Stimulated activated CD4-positive, alpha-beta T cell treated with anti-CD3 and anti-CD28 coated beads, Interleukin-2, amount 100 ng/mL, for 48 hours (primary cell): Measurements from ENCODE around the gene PCSK4.

Source experiments
- DNase-seq, 2 donors: peaks; one replicate each; pipeline ENCODE4 v3.0.0-alpha.2; 2020

PCSK4 gene

DNA sequence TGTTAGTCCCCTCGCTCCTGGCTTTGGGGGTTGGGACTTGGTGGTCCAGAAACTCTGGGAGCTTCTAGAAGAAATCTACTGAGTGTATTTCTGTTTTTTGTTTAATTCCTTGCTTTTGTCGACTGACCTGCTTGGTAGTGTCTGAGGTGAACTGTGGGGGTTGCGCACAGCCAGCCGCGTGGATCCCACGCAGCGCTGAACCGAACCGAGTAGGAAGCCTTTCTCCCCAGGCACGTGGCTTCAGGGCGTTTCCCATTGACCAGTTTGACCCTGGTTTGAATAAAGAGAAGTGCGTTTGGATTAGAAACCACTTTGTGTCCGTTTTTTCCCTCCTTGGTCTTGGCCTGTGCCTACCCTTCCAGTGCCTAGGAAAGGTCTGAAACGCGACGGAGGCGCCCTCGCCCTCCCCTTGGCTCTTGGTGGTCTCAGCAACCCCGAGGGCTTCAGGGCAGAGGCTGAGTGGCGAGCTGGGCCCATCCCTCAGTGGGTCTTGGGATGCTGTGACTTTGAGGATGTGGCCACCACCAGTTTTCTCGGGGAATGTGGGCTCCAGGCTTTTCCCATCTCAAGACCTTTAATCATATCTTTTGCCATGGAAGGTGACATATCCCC, 54.7 kb downstream of the PCSK4 start:
- no peak for DNase-seq

GRCh38 chr19:1434577-1435060, 55.5 kb downstream of the PCSK4 start:
- no peak for DNase-seq

- DNase-seq = no peak
These were observed 56.1 kb downstream of the PCSK4 start for GRCh38 chr19:1434040-1434366.

DNA sequence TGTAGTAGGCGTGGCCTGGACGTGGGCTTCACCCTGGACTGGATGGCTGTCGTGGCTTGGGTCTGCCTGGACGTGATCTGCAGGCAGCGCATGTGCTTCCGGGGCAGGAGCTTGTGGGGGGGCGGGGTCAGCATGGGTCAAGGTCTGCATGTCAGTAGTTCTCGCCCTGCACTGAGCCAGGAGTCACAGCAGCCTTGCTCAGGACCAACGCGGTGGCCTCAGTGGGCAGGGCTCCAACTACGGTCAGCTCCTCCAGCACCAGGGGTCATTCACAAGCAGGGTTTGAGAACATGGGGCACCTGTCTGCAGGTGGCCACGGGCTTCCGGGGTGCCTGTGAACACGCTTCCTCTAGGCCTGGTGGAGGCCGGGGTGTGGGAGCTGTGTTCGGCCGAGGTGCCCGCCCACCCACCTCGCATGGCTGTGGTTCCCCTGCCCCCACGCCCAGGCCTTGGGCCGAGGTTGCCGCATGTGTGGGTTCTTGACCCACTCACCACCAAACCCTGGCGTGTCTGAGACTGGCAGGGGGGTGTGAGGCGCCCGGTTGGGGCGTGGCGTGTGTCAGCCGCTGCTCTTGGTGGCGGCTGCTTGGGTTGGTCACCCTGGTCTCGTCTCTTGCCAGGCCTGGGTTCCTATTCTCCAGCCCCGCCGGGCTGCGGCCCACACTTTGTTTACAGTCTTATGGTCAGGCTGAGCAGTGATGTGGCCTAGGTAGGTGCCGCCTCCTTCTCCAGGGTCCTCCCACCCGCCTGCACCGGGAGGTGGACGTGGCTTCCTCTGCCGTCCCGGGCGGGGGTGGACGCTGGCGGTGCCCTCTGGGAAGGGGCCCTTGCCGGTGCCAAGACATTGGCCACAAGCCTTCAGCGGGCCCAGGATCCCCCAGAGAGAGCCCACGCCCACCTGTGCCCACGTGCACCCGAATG, 56.8 kb downstream of the PCSK4 start:
- DNase-seq = no peak

- DNase-seq = no peak
These were observed 57.7 kb downstream of the PCSK4 start for GRCh38 chr19:1432507-1432887.

DNA sequence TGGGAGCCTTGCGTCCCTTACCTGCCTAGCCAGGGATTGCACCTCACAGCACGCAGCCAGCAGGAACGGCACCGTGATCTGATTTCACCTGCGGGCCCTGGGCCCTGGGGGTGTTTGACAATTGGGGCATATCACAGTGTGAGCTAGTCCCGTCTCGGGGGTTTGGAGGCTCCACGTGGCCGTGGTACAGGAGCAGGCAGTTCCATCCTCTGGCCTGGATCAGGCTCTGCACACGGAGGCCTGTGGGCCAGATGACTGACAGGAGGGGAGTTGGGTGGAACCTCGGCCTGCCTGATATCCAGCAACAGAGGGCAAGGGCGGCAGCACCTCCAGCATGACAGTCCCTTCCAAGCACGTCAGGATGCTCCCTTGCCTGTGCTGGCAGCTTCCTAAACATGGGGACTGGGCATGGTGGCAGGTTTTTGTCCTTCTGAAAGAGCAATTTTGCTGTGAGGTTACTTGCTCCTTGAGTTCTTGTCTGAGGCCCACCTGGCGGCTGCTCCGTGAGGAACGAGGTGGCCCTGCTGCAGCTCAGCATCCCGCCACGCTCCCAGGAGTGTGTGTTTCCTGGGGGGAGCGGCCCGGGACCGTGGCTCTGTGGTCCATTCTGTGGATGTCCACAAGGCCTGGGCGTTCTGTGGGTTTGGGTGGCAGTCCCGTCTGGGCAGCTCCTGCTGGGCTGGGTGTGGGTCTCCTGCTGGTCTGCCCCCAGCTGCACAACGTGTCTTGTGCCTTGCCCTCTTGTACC, 58.2 kb downstream of the PCSK4 start:
- DNase-seq = no peak
